ENCODE results near the gene CLDN34. TPM values are rescaled to one million over a fixed set of nuclear protein-coding genes. Genes with fewer than 3 reads are reported as not detected.

CLDN34 gene
- total and polyA plus RNA-seq, 4 donors: 0.50 TPM; not detected in 3

DNA sequence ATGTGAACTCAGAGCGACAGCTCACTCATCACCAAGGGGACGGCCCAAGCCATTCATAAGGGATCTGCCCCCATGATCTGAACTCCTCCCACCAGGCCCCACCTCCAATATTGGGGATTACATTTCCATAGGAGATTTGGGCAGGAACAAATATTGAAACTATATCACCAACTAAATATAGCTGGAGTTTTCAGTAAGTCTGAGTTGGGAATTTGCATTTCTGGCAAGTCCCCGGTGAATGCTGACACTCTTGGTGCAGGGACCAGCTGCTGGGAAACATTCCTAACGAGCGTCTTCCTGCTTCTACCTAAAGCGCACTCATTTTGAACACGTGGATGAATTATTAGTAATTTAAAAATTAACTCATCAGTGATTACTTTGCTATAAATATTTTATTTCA is 13.2 kb downstream of the CLDN34 start (continued):
- TF ChIP-seq JUND (IDR thresholded peaks at IDR 0.05): no peak
- no peak for TF ChIP-seq GABPA (IDR thresholded peaks at IDR 0.05 in 1 of 2, conservative IDR thresholded peaks at IDR 0.05 in 1 of 2)
- TF ChIP-seq, protein P1, sequence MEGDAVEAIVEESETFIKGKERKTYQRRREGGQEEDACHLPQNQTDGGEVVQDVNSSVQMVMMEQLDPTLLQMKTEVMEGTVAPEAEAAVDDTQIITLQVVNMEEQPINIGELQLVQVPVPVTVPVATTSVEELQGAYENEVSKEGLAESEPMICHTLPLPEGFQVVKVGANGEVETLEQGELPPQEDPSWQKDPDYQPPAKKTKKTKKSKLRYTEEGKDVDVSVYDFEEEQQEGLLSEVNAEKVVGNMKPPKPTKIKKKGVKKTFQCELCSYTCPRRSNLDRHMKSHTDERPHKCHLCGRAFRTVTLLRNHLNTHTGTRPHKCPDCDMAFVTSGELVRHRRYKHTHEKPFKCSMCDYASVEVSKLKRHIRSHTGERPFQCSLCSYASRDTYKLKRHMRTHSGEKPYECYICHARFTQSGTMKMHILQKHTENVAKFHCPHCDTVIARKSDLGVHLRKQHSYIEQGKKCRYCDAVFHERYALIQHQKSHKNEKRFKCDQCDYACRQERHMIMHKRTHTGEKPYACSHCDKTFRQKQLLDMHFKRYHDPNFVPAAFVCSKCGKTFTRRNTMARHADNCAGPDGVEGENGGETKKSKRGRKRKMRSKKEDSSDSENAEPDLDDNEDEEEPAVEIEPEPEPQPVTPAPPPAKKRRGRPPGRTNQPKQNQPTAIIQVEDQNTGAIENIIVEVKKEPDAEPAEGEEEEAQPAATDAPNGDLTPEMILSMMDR (IDR thresholded peaks at IDR 0.05; ENCODE audit: low read depth, low read length, missing input control): no peak
- TF ChIP-seq RAD21 (IDR thresholded peaks at IDR 0.05): no peak

DNA sequence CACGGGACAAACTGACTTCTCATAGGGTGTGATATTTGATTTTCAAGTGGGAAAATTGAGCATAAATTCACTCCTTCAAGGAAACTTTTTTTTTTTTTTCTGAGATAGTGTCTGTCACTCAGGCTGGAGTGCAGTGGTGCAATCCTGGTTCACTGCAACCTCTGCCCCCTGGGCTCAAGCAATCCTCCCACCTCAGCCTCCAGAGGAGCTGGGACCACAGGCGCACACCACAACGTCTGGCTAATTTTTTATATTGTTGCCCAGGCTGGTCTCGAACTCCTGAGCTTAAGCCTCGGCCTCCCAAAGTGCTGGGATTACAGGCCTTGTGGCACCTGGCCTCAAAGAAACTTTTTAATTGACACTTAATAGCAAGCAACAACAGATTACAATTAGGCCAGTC is 13.8 kb downstream of the CLDN34 start:
- H3K4me1 ChIP-seq (ENCODE audit: control insufficient read depth in 4 of 4, insufficient read depth in 4 of 4, low read length in 3 of 4): no peaks in the 10 kb centered on the region
- no peaks in the 10 kb centered on the region for H3K27me3 ChIP-seq (ENCODE audit: control insufficient read depth in 4 of 4, insufficient read depth in 4 of 4, low read length in 3 of 4)
- TF ChIP-seq SP1 (IDR thresholded peaks at IDR 0.05): no peak
- TF ChIP-seq, protein P1 (IDR thresholded peaks at IDR 0.05; ENCODE audit: low read depth, low read length, missing input control): no peak
- TF ChIP-seq, protein P2, sequence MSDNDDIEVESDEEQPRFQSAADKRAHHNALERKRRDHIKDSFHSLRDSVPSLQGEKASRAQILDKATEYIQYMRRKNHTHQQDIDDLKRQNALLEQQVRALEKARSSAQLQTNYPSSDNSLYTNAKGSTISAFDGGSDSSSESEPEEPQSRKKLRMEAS (IDR thresholded peaks at IDR 0.05): no peak
- no peak for TF ChIP-seq FOXA2 (IDR thresholded peaks at IDR 0.05)
- H3K9ac ChIP-seq (ENCODE audit: low read depth in 1 of 2, low read length in 2 of 2): no peak overlapping the region
- WGBS: 84% methylated on average over 5 of the region's 5 CpGs
- peak overlapping the region in 1 of 2 donors; percentile 10 for H3K27ac ChIP-seq (ENCODE audit: low read depth in 1 of 2, low read length in 2 of 2)
- H3K9me3 ChIP-seq (ENCODE audit: control insufficient read depth in 4 of 4, low read length in 3 of 4): no peaks in the 10 kb centered on the region
- no peaks in the 10 kb centered on the region for H3K36me3 ChIP-seq (ENCODE audit: control insufficient read depth in 4 of 4, insufficient read depth in 3 of 4, low read depth in 1 of 4, low read length in 3 of 4)
- DNase-seq (ENCODE audit: low spot score): no peak
- H3K4me3 ChIP-seq (ENCODE audit: low read depth in 1 of 3, low read length in 3 of 3): no peak overlapping the region

DNA sequence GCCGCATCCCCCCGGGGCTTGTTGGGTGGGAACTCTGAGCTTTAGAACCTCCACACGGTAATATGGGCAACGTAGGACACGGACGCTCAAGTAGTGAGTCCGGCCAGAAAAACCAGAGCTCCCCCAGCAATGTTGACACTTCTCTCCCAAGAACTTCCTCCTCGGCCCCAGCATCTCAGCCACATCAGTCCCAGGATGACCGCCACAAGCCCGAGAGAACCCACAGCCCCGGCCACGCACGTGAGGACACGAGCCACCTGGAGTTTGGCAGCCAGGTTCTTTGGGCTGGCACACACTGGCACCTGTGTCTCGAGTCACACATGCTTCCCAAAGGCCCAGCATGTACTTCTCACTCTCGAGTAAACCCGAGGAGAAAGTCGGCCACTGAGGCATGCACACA is 16.3 kb downstream of the CLDN34 start:
- DNase-seq (ENCODE audit: low spot score): no peak
- H3K9ac ChIP-seq (ENCODE audit: low read depth in 1 of 2, low read length in 2 of 2): no peak overlapping the region
- no peaks in the 10 kb centered on the region for H3K9me3 ChIP-seq (ENCODE audit: control insufficient read depth in 4 of 4, low read length in 3 of 4)
- no peak for TF ChIP-seq RXRA (IDR thresholded peaks at IDR 0.05)
- TF ChIP-seq SP1 (IDR thresholded peaks at IDR 0.05): no peak
- no peak for TF ChIP-seq JUND (IDR thresholded peaks at IDR 0.05)
- TF ChIP-seq, protein P3, sequence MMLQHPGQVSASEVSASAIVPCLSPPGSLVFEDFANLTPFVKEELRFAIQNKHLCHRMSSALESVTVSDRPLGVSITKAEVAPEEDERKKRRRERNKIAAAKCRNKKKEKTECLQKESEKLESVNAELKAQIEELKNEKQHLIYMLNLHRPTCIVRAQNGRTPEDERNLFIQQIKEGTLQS (IDR thresholded peaks at IDR 0.05): no peak
- TF ChIP-seq, protein P4, sequence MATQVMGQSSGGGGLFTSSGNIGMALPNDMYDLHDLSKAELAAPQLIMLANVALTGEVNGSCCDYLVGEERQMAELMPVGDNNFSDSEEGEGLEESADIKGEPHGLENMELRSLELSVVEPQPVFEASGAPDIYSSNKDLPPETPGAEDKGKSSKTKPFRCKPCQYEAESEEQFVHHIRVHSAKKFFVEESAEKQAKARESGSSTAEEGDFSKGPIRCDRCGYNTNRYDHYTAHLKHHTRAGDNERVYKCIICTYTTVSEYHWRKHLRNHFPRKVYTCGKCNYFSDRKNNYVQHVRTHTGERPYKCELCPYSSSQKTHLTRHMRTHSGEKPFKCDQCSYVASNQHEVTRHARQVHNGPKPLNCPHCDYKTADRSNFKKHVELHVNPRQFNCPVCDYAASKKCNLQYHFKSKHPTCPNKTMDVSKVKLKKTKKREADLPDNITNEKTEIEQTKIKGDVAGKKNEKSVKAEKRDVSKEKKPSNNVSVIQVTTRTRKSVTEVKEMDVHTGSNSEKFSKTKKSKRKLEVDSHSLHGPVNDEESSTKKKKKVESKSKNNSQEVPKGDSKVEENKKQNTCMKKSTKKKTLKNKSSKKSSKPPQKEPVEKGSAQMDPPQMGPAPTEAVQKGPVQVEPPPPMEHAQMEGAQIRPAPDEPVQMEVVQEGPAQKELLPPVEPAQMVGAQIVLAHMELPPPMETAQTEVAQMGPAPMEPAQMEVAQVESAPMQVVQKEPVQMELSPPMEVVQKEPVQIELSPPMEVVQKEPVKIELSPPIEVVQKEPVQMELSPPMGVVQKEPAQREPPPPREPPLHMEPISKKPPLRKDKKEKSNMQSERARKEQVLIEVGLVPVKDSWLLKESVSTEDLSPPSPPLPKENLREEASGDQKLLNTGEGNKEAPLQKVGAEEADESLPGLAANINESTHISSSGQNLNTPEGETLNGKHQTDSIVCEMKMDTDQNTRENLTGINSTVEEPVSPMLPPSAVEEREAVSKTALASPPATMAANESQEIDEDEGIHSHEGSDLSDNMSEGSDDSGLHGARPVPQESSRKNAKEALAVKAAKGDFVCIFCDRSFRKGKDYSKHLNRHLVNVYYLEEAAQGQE (IDR thresholded peaks at IDR 0.05): no peak
- TF ChIP-seq FOXA1 (IDR thresholded peaks at IDR 0.05): no peak
- TF ChIP-seq, protein P5, sequence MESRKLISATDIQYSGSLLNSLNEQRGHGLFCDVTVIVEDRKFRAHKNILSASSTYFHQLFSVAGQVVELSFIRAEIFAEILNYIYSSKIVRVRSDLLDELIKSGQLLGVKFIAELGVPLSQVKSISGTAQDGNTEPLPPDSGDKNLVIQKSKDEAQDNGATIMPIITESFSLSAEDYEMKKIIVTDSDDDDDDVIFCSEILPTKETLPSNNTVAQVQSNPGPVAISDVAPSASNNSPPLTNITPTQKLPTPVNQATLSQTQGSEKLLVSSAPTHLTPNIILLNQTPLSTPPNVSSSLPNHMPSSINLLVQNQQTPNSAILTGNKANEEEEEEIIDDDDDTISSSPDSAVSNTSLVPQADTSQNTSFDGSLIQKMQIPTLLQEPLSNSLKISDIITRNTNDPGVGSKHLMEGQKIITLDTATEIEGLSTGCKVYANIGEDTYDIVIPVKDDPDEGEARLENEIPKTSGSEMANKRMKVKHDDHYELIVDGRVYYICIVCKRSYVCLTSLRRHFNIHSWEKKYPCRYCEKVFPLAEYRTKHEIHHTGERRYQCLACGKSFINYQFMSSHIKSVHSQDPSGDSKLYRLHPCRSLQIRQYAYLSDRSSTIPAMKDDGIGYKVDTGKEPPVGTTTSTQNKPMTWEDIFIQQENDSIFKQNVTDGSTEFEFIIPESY (IDR thresholded peaks at IDR 0.05): no peak
- TF ChIP-seq, protein P1 (IDR thresholded peaks at IDR 0.05; ENCODE audit: low read depth, low read length, missing input control): no peak
- TF ChIP-seq NR2F2 (IDR thresholded peaks at IDR 0.05): no peak
- TF ChIP-seq TAF1 (conservative IDR thresholded peaks at IDR 0.05): no peak
- TF ChIP-seq FOXA2 (IDR thresholded peaks at IDR 0.05): no peak
- TF ChIP-seq, protein P2 (IDR thresholded peaks at IDR 0.05): no peak
- TF ChIP-seq HNF4A (conservative IDR thresholded peaks at IDR 0.05): no peak
- no peak overlapping the region for H3K27ac ChIP-seq (ENCODE audit: low read depth in 1 of 2, low read length in 2 of 2)
- H3K4me1 ChIP-seq (ENCODE audit: control insufficient read depth in 4 of 4, insufficient read depth in 4 of 4, low read length in 3 of 4): no peaks in the 10 kb centered on the region
- no peaks in the 10 kb centered on the region for H3K27me3 ChIP-seq (ENCODE audit: control insufficient read depth in 4 of 4, insufficient read depth in 4 of 4, low read length in 3 of 4)
- no peak overlapping the region for H3K4me3 ChIP-seq (ENCODE audit: low read depth in 1 of 3, low read length in 3 of 3)
- H3K36me3 ChIP-seq (ENCODE audit: control insufficient read depth in 4 of 4, insufficient read depth in 3 of 4, low read depth in 1 of 4, low read length in 3 of 4): no peaks in the 10 kb centered on the region
- 92% methylated on average over 18 of the region's 18 CpGs for WGBS
